ENCODE results near the gene RNF115.
"Not testable (repeated sequence)": the region's sequence is repeated elsewhere in the genome, so short reads cannot be mapped to it uniquely, and the experiment has no call there.

GRCh38 chr1:145726193-145726592 is 97.7 kb downstream of the RNF115 start:
- TF ChIP-seq CTCF (IDR thresholded peaks at IDR 0.05; ENCODE audit: low read depth, low read length); MYC (IDR thresholded peaks at IDR 0.05; ENCODE audit: low read depth, low read length); POLR2A (IDR thresholded peaks at IDR 0.05; ENCODE audit: extremely low read depth, insufficient read length); MAX (IDR thresholded peaks at IDR 0.05; ENCODE audit: low read depth, low read length): not testable (repeated sequence)
